HG02840 (cell line): Measurements from ENCODE around the gene IL26.

ENCODE experiments used
- ATAC-seq: cut with Tn5 transposase; IDR thresholded peaks from one replicate; pipeline ENCODE4 v1.9.1; 2021; ENCODE audit warnings: mild to moderate bottlenecking, moderate library complexity, moderate number of reproducible peaks; ENCODE audit not compliant: unreplicated experiment, low FRiP score

The IL26 gene

DNA sequence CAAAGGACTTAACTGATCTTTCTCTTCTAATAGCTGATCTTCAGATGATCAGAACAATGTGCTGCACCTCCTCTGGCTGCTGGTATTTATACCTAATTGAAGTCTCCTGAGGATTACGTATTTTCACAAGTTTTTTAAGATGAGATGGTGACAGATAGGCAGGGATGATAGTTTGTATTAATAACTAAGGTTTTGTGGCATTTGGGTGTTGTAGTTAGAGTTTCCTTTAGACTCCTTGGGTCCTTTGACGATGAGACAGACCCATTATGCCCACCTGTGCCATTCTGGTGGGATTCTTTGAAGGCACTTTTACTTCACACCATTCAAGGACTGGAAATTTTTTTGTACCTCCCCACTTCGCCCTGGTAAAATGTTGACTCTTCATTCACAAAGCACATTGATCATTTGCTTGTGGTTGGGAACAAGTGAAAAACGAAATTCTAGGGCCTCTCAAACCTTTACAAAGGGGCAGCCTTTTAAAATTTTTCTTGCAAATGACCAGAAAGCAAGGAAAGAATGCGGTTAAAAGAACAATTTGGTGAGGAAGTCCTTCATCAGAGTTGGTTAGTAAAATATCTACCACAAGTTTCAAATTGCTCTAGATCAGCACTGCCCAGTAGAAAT is 65.8 kb downstream of the IL26 start, which contains the start of gene IFNG:
Gene IFNG, minus strand, starts transcription at position 60 of the 624 bp plus-strand sequence. CDS start 125 bp downstream, outside the sequence.
- peak; percentile 54 for ATAC-seq

DNA sequence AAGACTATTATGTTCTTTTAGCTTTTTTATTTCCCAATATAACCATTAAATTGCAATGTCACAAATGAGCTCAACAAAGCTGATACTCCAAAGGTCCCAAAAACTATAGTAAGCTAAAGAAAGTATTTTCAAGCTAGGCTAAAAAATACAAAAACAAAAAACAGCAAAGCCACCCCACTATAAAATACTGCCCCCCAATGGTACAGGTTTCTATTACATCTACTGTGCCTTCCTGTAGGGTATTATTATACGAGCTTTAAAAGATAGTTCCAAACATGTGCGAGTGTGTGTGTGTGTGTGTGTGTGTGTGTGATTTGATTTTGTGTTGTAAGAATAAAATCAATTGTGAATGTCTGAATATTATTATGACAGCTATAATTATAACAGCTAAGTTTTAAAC is 67.2 kb downstream of the IL26 start:
- no peak for ATAC-seq

DNA sequence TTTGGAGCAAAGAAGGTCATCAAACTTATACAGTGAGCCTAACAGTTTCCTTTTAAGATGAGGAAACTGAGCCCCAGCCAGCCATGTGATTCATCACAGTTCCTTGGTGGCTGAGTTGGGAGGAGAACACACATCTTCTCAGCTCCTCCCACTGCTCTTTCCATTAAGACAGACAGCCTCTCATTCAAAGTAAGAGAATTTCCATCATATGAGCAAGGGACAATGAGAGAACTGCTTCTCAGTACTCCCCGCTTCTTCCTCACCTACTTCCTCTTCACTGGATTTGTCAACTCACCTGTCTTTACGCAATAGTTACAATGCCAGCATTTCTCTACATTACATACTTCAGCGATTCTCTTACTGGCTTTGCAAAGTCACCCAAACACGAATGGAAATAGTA is 68.2 kb downstream of the IL26 start:
- no peak for ATAC-seq

DNA sequence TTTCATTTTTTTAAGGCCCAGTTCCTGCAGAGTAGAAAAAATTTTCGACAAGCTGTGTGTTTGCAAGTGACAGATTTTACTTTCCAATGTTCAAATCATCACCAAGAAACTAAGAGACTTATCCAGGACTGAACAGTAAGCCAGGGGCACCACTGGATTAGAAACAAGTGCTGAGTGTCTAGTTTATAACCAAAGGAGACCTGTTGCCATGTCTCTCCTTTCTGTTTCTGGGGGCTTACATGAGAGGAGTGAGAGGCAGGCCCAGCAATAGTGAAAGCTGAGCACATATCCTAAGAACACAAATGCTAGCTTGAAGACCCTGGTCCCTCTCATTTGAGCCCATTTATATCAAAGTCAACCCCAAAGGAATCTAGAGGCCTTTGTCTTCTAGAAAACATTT is 69.0 kb downstream of the IL26 start:
- no peak for ATAC-seq

DNA sequence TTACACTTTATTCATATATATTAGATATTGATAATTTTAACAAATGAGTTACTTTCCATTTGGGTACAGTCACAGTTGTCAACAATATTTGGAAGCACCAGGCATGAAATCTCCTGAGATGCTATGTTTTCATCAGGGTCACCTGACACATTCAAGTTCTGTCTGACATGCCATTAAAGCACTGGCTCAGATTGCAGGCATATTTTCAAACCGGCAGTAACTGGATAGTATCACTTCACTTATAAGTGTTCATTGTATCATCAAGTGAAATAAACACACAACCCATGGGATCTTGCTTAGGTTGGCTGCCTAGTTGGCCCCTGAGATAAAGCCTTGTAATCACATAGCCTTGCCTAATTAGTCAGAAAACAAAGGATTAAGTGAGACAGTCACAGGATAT is 70.8 kb downstream of the IL26 start:
- no peak for ATAC-seq
